Esophagus muscularis mucosa (tissue), 4 donors: Measurements from ENCODE around the gene GTPBP6.
"Not testable (repeated sequence)": the region's sequence is repeated elsewhere in the genome, so short reads cannot be mapped to it uniquely, and the experiment has no call there.

Experiments used
- EP300 ChIP-seq: sonication (generic); formaldehyde crosslinking; IDR thresholded peaks from one replicate; pipeline ENCODE4 v1.6.1; 2017; ENCODE audit warnings: antibody characterized with exemption
- POLR2A ChIP-seq: fragments of 450-650 bp; IDR thresholded peaks from one replicate; pipeline ENCODE4 v1.6.1; 2017; ENCODE audit warnings: antibody characterized with exemption, moderate library complexity, mild to moderate bottlenecking, low read depth
- POLR2AphosphoS5 ChIP-seq, 2 donors: sonication (generic); formaldehyde crosslinking; IDR thresholded peaks; one replicate each; pipeline ENCODE4 v1.6.1; 2017; ENCODE audit warnings: antibody characterized with exemption in 2 of 2
- TF ChIP-seq, protein P1 (sequence below), 3 experiments: fragments of 200-600 bp in 2 of 3; fragments of 450-650 bp in 1 of 3; sonication (generic) in 2 of 3; IDR thresholded peaks; one replicate each; pipeline ENCODE4 v1.5.1; 2017 to 2019; ENCODE audit warnings: antibody characterized with exemption in 3 of 3, mild to moderate bottlenecking in 2 of 3, moderate library complexity in 1 of 3

- TF ChIP-seq, protein P1, sequence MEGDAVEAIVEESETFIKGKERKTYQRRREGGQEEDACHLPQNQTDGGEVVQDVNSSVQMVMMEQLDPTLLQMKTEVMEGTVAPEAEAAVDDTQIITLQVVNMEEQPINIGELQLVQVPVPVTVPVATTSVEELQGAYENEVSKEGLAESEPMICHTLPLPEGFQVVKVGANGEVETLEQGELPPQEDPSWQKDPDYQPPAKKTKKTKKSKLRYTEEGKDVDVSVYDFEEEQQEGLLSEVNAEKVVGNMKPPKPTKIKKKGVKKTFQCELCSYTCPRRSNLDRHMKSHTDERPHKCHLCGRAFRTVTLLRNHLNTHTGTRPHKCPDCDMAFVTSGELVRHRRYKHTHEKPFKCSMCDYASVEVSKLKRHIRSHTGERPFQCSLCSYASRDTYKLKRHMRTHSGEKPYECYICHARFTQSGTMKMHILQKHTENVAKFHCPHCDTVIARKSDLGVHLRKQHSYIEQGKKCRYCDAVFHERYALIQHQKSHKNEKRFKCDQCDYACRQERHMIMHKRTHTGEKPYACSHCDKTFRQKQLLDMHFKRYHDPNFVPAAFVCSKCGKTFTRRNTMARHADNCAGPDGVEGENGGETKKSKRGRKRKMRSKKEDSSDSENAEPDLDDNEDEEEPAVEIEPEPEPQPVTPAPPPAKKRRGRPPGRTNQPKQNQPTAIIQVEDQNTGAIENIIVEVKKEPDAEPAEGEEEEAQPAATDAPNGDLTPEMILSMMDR (IDR thresholded peaks at IDR 0.05) = not testable (repeated sequence)
- TF ChIP-seq POLR2A; POLR2AphosphoS5 (IDR thresholded peaks at IDR 0.05); EP300: not testable (repeated sequence)
Observed at GRCh38 chrX:257054-257453, 61.5 kb downstream of the GTPBP6 start.
